H1 (cell line): Measurements from ENCODE around the gene SLC16A8. TPM values are rescaled to one million over a fixed set of nuclear protein-coding genes. Genes with fewer than 3 reads are reported as not detected.

ENCODE experiments used
- ATF3 ChIP-seq: IDR thresholded peaks from 2 replicates; pipeline ENCODE4 v1.6.1; 2011; ENCODE audit warnings: low read depth, mild to moderate bottlenecking, low read length; ENCODE audit not compliant: insufficient read depth
- CHD7 ChIP-seq: fragments of 300-600 bp; sonication (generic); IDR thresholded peaks from 2 replicates; pipeline ENCODE4 v1.7.1; 2012; ENCODE audit warnings: low read length, moderate library complexity, mild to moderate bottlenecking, inconsistent platforms; ENCODE audit not compliant: insufficient replicate concordance
- GTF2F1 ChIP-seq: IDR thresholded peaks from 2 replicates; pipeline ENCODE4 v1.6.1; 2012; ENCODE audit warnings: low read depth, low read length, improper control_type of control experiment, borderline replicate concordance
- HDAC2 ChIP-seq, 2 experiments: fragments of 300-600 bp in 1 of 2; sonication (generic) in 1 of 2; IDR thresholded peaks; 2 replicates each; pipeline ENCODE4 v1.6.1; 2011 to 2012; ENCODE audit warnings: low read depth in 2 of 2, low read length in 2 of 2, mild to moderate bottlenecking in 2 of 2, moderate library complexity in 2 of 2, borderline replicate concordance in 1 of 2, inconsistent platforms in 1 of 2
- POU5F1 ChIP-seq: IDR thresholded peaks from 2 replicates; pipeline ENCODE4 v1.6.1; 2011; ENCODE audit warnings: low read depth, mild to moderate bottlenecking, low read length, moderate library complexity
- RFX5 ChIP-seq: IDR thresholded peaks from 2 replicates; pipeline ENCODE4 v1.6.1; 2011; ENCODE audit warnings: low read depth, low read length, improper control_type of control experiment, borderline replicate concordance
- SRF ChIP-seq: IDR thresholded peaks from 2 replicates; pipeline ENCODE4 v1.6.1; 2011; ENCODE audit warnings: mild to moderate bottlenecking, low read depth, low read length, moderate library complexity
- USF2 ChIP-seq: IDR thresholded peaks from 2 replicates; pipeline ENCODE4 v1.6.1; 2011; ENCODE audit warnings: low read length, improper control_type of control experiment
- polyA plus RNA-seq, 7 experiments: library from polyadenylated mRNA; depleted of rRNA in 3 of 7; stranded (reverse) in 5 of 7; unstranded in 2 of 7; fragments of >200 nt in 5 of 7; fragments of 200-250 nt in 2 of 7; gene quantifications; 1 replicate in 5 of 7; 2 replicates in 1 of 7; 4 replicates in 1 of 7; pipeline versions ENCODE4 v1.2.1 to v1.2.3, GENCODE V29; 2011 to 2013; ENCODE audit warnings: missing spikeins in 2 of 7, mixed read lengths in 2 of 7
- total RNA-seq: library from RNA; stranded (reverse); fragmentation: NEBNext Ultra II Directional; extraction: Animal tissue kit (Norgen Biotek cat#: 25700); gene quantifications from 2 replicates; pipeline ENCODE4 v1.2.1, GENCODE V29; 2021

The SLC16A8 gene
- total and polyA plus RNA-seq, 2 of the 8 experiments (the other 6 are each of a cell fraction or from before 2014, with no cell fraction given), result 0.70 TPM; not detected in 1

GRCh38 chr22:38068641-38069371 lies 15.2 kb downstream of the SLC16A8 start (continued):
- TF ChIP-seq CHD7, result no peak
- TF ChIP-seq ATF3, result no peak
- TF ChIP-seq HDAC2 (IDR thresholded peaks at IDR 0.05; ENCODE audit: borderline replicate concordance in 1 of 2, low read depth in 2 of 2, low read length in 2 of 2), result no peak
- TF ChIP-seq GTF2F1, result no peak
- TF ChIP-seq RFX5, result no peak
- TF ChIP-seq SRF, result no peak
- no peak for TF ChIP-seq POU5F1
- no peak for TF ChIP-seq USF2
